ENCODE measurements around the gene CMTM7. TPM values are rescaled to one million over a fixed set of nuclear protein-coding genes. Genes with fewer than 3 reads are reported as not detected.

Gene CMTM7
- total and polyA plus RNA-seq, 10 of the 15 experiments (the other 5 are each of a cell fraction or from before 2014, with no cell fraction given), result 3.7 to 36.4 (median 14.7) TPM

- POLR2A ChIA-PET, result interaction anchor here (0.7 to 8.6 kb wide), 7 partner anchors 9 to 27 kb away, joined by 3 to 158 read pairs (median 4); no protein-coding TSS in a partner anchor
- Histone ChIP-seq H3K27ac (ENCODE audit: control insufficient read depth, insufficient read depth) (no peak overlapping the region), H3K27me3 (replicated peaks in 1 of 2; ENCODE audit: control insufficient read depth in 2 of 2, insufficient read depth in 2 of 2, low read length in 1 of 2) (peaks cover 0 to 3% of the 10 kb centered on the region in 2 experiments; a peak in 1 of 4 replicates), H3K9me3 (replicated peaks; ENCODE audit: control insufficient read depth, insufficient read depth, low read length) (no peaks in the 10 kb centered on the region; the same call in 1 of the 3 replicates), H2AFZ (ENCODE audit: control insufficient read depth, low read depth, low read length) (no peak overlapping the region), H3K9ac (ENCODE audit: control insufficient read depth, insufficient read depth, low read length) (no peak overlapping the region), H3K4me1 (ENCODE audit: control insufficient read depth, insufficient read depth, low read length) (peaks cover 51% of the 10 kb centered on the region), H4K20me1 (ENCODE audit: control insufficient read depth, insufficient read depth) (no peaks in the 10 kb centered on the region), H3K4me2 (ENCODE audit: control insufficient read depth, insufficient read depth) (no peak overlapping the region), H3K79me2 (ENCODE audit: control insufficient read depth, insufficient read depth, low read length) (no peaks in the 10 kb centered on the region), H3K36me3 (ENCODE audit: control insufficient read depth in 2 of 2, insufficient read depth in 2 of 2, low read length in 1 of 2) (no peaks in the 10 kb centered on the region), H3K4me3 (no peak overlapping the region)
- in situ Hi-C loops (cut with MboI) (no loop called here), intact Hi-C loops (cut with micrococcal nuclease; ENCODE audit: unreplicated experiment) (no loop called here)
- ATAC-seq (no peak), DNase-seq (ENCODE audit: low read depth, low spot score) (no peak), FAIRE-seq (no peak)
- CTCF ChIA-PET, result interaction anchor here (0.8 to 10.6 kb wide), 13 partner anchors 8 to 66 kb away, joined by 3 to 88 read pairs (median 5); no protein-coding TSS in a partner anchor
- WGBS (ENCODE audit: insufficient coverage, insufficient replicate concordance, low lambda C conversion rate, missing lambda C conversion rate), result 40% methylated on average over 10 of the region's 10 CpGs
- no peak for TF ChIP-seq TCF3 (IDR thresholded peaks at IDR 0.05; ENCODE audit: borderline replicate concordance, insufficient read depth, low read depth, low read length)
- no peak; the same call in 1 of the 2 replicates for TF ChIP-seq IKZF1 (conservative IDR thresholded peaks at IDR 0.05)
- TF ChIP-seq, protein P1, sequence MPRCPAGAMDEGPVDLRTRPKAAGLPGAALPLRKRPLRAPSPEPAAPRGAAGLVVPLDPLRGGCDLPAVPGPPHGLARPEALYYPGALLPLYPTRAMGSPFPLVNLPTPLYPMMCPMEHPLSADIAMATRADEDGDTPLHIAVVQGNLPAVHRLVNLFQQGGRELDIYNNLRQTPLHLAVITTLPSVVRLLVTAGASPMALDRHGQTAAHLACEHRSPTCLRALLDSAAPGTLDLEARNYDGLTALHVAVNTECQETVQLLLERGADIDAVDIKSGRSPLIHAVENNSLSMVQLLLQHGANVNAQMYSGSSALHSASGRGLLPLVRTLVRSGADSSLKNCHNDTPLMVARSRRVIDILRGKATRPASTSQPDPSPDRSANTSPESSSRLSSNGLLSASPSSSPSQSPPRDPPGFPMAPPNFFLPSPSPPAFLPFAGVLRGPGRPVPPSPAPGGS (IDR thresholded peaks at IDR 0.05; ENCODE audit: borderline replicate concordance, insufficient read depth, low read depth, low read length, poor library complexity, severe bottlenecking), result peak; percentile 32
- RAD21 ChIA-PET (ENCODE audit: unreplicated experiment), result interaction anchor here (0.8 to 8.0 kb wide), 7 partner anchors 15 to 66 kb away, joined by 3 to 187 read pairs (median 4); no protein-coding TSS in a partner anchor
- no TSS peak for BruUV-seq (replicated peaks)
- SMC1A ChIA-PET (ENCODE audit: uncharacterized antibody, unreplicated experiment), result interaction anchor here (0.5 to 14.2 kb wide), 14 partner anchors 9 to 249 kb away, joined by 3 to 307 read pairs (median 8); no protein-coding TSS in a partner anchor
These were observed 49.1 kb downstream of the CMTM7 start for GRCh38 chr3:32440611-32441350.
